ENCODE data around the gene PTCH1.

PTCH1 gene

DNA sequence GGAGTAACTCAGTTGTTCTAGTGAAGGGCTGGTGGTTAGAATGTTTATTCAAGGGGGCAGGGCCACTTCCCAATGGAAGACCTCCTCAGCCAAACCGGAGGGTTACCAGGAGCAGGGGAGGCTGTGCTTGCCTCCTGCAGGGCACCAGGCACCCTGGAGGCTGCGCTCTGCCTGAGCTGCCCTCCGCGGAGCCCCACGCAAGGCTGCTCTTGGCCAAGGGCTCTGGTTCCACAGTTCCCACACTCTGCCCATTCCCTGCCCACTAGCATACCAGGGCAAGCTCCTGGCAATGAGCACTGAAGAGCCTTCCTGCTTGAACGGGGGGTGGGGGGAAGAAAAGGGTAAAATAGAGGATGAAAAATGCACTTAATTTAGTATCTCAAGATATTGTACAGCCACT is 35.5 kb upstream of the PTCH1 start:
- POLR2A ChIA-PET (ENCODE audit: low non-redundant PET), result no interaction called here
- no peak for TF ChIP-seq CTCF (conservative IDR thresholded peaks at IDR 0.05; ENCODE audit: low read depth)

DNA sequence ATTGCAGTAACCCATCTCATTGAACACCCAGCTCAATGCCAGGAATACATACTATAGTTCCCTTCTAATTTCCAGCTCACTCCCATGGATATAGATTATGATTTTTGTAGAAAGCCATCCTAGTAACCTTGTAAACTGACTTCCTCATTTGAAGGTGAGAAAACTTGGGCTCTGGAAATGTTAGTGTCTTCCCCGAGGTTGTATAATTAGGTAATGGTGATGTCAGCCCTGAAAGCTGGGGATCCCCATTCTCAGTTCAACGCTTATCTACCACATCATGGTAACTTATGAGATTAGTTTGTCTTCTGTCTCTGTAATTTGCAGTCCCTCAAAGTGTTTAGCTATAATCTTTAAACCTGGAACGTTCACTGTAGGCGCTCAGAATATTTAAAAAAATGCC is 34.6 kb upstream of the PTCH1 start:
- no peak overlapping the region for H3K27ac ChIP-seq
- DNase-seq (ENCODE audit: low spot score), result no peak
- TF ChIP-seq CTCF (conservative IDR thresholded peaks at IDR 0.05; ENCODE audit: low read depth), result no peak
- CTCF ChIA-PET, result interaction anchor here (0.6 kb wide), 1 partner anchor 14 kb away, joined by 7 read pairs; no protein-coding TSS in a partner anchor
- POLR2A ChIA-PET (ENCODE audit: low non-redundant PET), result no interaction called here

More for the DNA sequence above, 35.5 kb upstream of the PTCH1 start:
- CTCF ChIA-PET, result no interaction called here
- no peak for DNase-seq (ENCODE audit: low spot score)
- H3K27ac ChIP-seq, result no peak overlapping the region

DNA sequence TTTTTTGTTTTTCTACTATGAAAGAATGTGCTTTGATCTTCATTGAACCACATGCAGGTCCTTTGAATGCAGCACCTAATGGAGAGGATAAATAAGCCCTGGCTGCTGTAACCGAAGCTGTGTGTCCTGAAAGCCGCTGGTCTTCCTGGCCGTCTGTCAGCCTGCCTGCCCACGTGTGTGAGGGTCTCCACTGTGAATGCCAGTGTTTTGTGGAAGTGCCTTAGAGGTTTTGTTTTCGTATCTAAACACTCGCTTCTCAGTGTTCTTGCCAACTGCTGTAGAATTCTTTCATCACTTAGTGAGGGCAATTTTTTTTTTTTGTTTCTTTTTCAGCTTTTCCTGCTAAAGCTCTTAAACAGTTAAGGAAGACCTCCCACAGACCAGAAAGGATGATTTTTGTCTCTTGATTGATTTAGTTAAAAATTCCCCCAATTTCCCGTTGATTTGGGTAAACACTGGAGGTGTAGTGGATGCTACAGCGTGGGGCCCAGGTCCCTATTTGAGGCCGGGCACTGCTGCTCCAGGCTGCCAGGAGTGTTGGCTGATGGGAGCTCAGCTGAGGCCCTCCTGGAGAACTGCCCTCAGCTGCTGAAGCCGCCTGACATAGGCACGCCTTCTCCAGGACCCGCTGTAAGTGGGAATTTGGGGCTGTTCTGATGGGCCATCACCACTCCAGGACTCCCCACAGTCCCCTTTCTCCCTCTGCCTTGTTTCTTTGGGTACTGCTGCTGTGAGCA is 29.2 kb upstream of the PTCH1 start:
- no peak for DNase-seq (ENCODE audit: low spot score)
- POLR2A ChIA-PET (ENCODE audit: low non-redundant PET), result no interaction called here
- H3K27ac ChIP-seq, result no peak overlapping the region
- CTCF ChIA-PET, result no interaction called here
- no peak for TF ChIP-seq CTCF (conservative IDR thresholded peaks at IDR 0.05; ENCODE audit: low read depth)

DNA sequence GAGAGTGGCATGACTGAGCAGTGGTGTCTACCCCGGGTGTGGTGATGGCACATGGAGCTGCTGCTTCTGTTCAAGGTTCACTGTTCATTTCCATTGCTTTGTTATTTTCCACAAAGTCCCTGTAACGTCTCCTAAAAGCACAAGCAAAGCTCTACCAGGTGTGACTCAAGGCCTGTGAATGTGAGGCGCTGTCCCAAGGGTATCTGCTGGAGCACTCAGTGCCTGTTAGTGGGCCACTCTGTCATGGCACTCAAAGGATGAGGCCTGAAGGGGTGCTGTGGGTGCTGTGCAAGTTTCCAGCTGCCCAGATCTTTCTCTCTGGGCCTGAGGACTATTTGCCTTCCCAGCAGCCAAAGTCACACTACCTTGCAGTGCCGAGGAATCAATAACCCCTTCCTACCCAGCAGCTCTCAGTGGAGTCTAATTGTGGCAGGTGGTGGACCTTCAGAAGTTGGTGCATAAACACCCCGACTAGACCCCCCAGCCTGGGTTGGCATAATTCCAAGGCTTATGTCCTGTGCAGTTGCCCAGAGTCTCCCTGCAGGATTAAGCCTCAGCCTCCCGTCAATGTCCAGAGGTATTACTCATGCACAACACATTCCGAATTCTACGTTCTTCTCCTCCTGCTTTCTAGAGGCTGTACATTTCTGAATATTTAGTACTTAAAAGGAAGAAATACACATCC is 17.4 kb upstream of the PTCH1 start:
- POLR2A ChIA-PET (ENCODE audit: low non-redundant PET), result no interaction called here
- CTCF ChIA-PET, result no interaction called here
- H3K27ac ChIP-seq, result no peak overlapping the region
- TF ChIP-seq CTCF (conservative IDR thresholded peaks at IDR 0.05; ENCODE audit: low read depth), result no peak
- no peak for DNase-seq (ENCODE audit: low spot score)

- no peak overlapping the region for H3K27ac ChIP-seq
- POLR2A ChIA-PET (ENCODE audit: low non-redundant PET), result no interaction called here
- CTCF ChIA-PET, result no interaction called here
- no peak for TF ChIP-seq CTCF (conservative IDR thresholded peaks at IDR 0.05; ENCODE audit: low read depth)
- no peak for DNase-seq (ENCODE audit: low spot score)
Observed at GRCh38 chr9:95529910-95530309, 13.1 kb upstream of the PTCH1 start.

DNA sequence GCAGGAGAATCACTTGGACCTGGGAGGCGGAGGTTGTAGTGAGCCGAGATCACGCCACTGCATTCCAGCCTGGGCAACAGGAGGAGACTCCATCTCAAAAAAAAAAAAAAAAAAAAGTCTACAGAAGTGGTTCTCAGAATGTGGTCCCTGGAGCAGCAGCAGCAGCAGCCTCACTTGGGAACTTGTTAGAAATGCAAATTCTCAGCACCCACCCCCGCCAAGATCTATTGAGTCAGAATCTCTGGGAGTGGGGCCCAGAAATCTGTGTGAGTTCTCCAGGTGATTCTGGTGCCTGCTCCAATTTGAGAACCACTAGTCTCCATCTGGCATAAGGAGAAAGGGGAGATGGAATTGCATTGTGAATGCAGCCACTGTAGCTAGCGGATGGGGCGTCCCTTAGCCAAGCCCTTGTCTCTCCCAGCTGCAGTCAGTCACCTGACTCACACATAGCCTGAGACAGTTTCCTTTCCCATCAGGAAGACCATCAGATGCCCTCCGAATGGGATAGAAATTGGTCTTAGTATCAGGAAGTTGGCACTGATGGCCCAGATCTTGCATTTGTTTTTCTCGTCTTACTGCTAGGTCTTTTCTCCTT is 12.2 kb upstream of the PTCH1 start:
- no peak for DNase-seq (ENCODE audit: low spot score)
- TF ChIP-seq CTCF (conservative IDR thresholded peaks at IDR 0.05; ENCODE audit: low read depth), result no peak
- H3K27ac ChIP-seq, result no peak overlapping the region
- ChIA-PET CTCF (interaction anchor here (0.6 kb wide), 1 partner anchor 23 kb away, joined by 5 read pairs; no protein-coding TSS in a partner anchor), POLR2A (ENCODE audit: low non-redundant PET) (no interaction called here)

Measured in RWPE1 (cell line).